Epithelial cell of proximal tubule (primary cell): ENCODE measurements around the gene PRRT3. TPM values are rescaled to one million over a fixed set of nuclear protein-coding genes. Genes with fewer than 3 reads are reported as not detected.

Source experiments
- DNase-seq: peaks from one replicate; pipeline ENCODE4 v3.0.0-alpha.2; 2011; ENCODE audit warnings: low read depth
- H3K4me3 ChIP-seq: 2 replicates; pipeline ENCODE4 v1.5.1; 2011; ENCODE audit warnings: low read depth, mild to moderate bottlenecking, low read length
- CTCF ChIP-seq: conservative IDR thresholded peaks from 2 replicates; pipeline ENCODE4 v1.5.1; 2012; ENCODE audit warnings: low read depth, mild to moderate bottlenecking, low read length
- total RNA-seq: library from RNA; depleted of rRNA; stranded (reverse); fragments of >200 nt; gene quantifications from 2 replicates; pipeline ENCODE4 v1.2.3, GENCODE V29; 2015

The PRRT3 gene
- total RNA-seq: 1.3 and 2.4 TPM in 2 replicates

- no peak for TF ChIP-seq CTCF
- H3K4me3 ChIP-seq: peak within 1 kb of the TSS; percentile 60
- no peak for DNase-seq
Measured at GRCh38 chr3:9951962-9952805, at the start of gene PRRT3. PRRT3 (minus strand) TSS chr3:9952408; CDS start chr3:9950115, 2,293 bp downstream.

GRCh38 chr3:10000686-10001085, 48.5 kb upstream of the PRRT3 start:
- DNase-seq: no peak
- TF ChIP-seq CTCF: no peak
- no peak overlapping the region for H3K4me3 ChIP-seq

- no peak overlapping the region for H3K4me3 ChIP-seq
- no peak for TF ChIP-seq CTCF
- no peak for DNase-seq
Measured at GRCh38 chr3:9994086-9994844, 42.1 kb upstream of the PRRT3 start.

- H3K4me3 ChIP-seq: peak overlapping the region; percentile 97
- DNase-seq: no peak
- TF ChIP-seq CTCF: no peak
Measured at GRCh38 chr3:9986230-9986725, 34.1 kb upstream of the PRRT3 start.

- DNase-seq: no peak
- no peak for TF ChIP-seq CTCF
Measured at GRCh38 chr3:9980251-9980650, 28.0 kb upstream of the PRRT3 start.

GRCh38 chr3:9978710-9979305, 26.6 kb upstream of the PRRT3 start:
- no peak overlapping the region for H3K4me3 ChIP-seq
- no peak for TF ChIP-seq CTCF
- no peak for DNase-seq

More at GRCh38 chr3:9980251-9980650, 28.0 kb upstream of the PRRT3 start:
- no peak overlapping the region for H3K4me3 ChIP-seq
